Natural killer cell (primary cell): ENCODE measurements around the gene FARSA. TPM values are rescaled to one million over a fixed set of nuclear protein-coding genes. Genes with fewer than 3 reads are reported as not detected.
"Not testable (repeated sequence)": the region's sequence is repeated elsewhere in the genome, so short reads cannot be mapped to it uniquely, and the experiment has no call there.

ENCODE experiments used
- ATAC-seq, 3 donors: fragments of 150-1000 bp in 2 of 3; fragments of 200-7000 bp in 1 of 3; cut with Tn5 transposase; 1 replicate in 1 of 3; 2 replicates in 2 of 3; pipeline ENCODE4 v1.10.0; 2021; ENCODE audit warnings: mild to moderate bottlenecking in 2 of 3, moderate library complexity in 2 of 3
- DNase-seq, 2 donors: peaks; one replicate each; pipeline versions ENCODE4 v3.0.0 to v3.0.0-alpha.2; 2013 to 2021; ENCODE audit warnings: mixed read lengths in 1 of 2
- H3K27ac ChIP-seq: one replicate; pipeline ENCODE4 v1.5.1; 2013; ENCODE audit warnings: mild to moderate bottlenecking, low read length
- H3K27me3 ChIP-seq: one replicate; pipeline ENCODE4 v1.6.1; 2013; ENCODE audit warnings: low read length; ENCODE audit not compliant: control insufficient read depth, insufficient read depth
- H3K36me3 ChIP-seq: one replicate; pipeline ENCODE4 v1.6.1; 2013; ENCODE audit warnings: low read length; ENCODE audit not compliant: control insufficient read depth, insufficient read depth
- H3K4me1 ChIP-seq: one replicate; pipeline ENCODE4 v1.6.1; 2013; ENCODE audit warnings: low read length; ENCODE audit not compliant: control insufficient read depth, insufficient read depth
- H3K4me3 ChIP-seq: one replicate; pipeline ENCODE4 v1.5.1; 2013; ENCODE audit warnings: low read length
- H3K9me3 ChIP-seq: one replicate; pipeline ENCODE4 v1.6.1; 2013; ENCODE audit warnings: low read length; ENCODE audit not compliant: control insufficient read depth, insufficient read depth
- H3K27ac Mint-ChIP-seq, 2 donors: one replicate each; pipeline ENCODE4 v1.8.0; 2022; ENCODE audit warnings: mild to moderate bottlenecking in 2 of 2, mixed read lengths in 2 of 2, moderate library complexity in 1 of 2
- H3K27me3 Mint-ChIP-seq, 2 donors: one replicate each; pipeline ENCODE4 v1.8.0; 2022; ENCODE audit warnings: low read depth in 2 of 2, mixed read lengths in 2 of 2
- H3K36me3 Mint-ChIP-seq: one replicate; pipeline ENCODE4 v1.8.0; 2022; ENCODE audit warnings: mixed read lengths
- H3K4me1 Mint-ChIP-seq, 2 donors: one replicate each; pipeline ENCODE4 v1.8.0; 2022; ENCODE audit warnings: mixed read lengths in 2 of 2
- H3K4me3 Mint-ChIP-seq: one replicate; pipeline ENCODE4 v1.8.0; 2022; ENCODE audit warnings: mild to moderate bottlenecking, moderate library complexity, mixed read lengths
- H3K9me3 Mint-ChIP-seq, 2 donors: one replicate each; pipeline ENCODE4 v1.8.0; 2022; ENCODE audit warnings: mixed read lengths in 2 of 2
- CTCF ChIP-seq: fragments of 200-600 bp; IDR thresholded peaks from one replicate; pipeline ENCODE4 v1.8.0; 2022; ENCODE audit warnings: antibody characterized with exemption
- WGBS: methylation state at CpG from one replicate; pipeline ENCODE4 v1.1.7; 2013; ENCODE audit warnings: missing lambda C conversion rate; ENCODE audit not compliant: insufficient coverage; 5-methylcytosine and 5-hydroxymethylcytosine counted together
- intact Hi-C: fragments of 100-400 bp; cut with micrococcal nuclease; formaldehyde crosslinking; loops from one replicate; pipeline ENCODE4 v1.14.2; 2022
- total RNA-seq, 4 donors: library from RNA; stranded (reverse); fragments of 120-200 nt in 1 of 4; gene quantifications; one replicate each; pipeline versions ENCODE4 v1.2.3 to v1.2.4, GENCODE V29; 2013 to 2022

The FARSA gene
- total RNA-seq, 3 donors from 2014 or later (not counting 1 experiment from before 2014, with no cell fraction given) = 29.3 to 34.5 (median 32.0) TPM

GRCh38 chr19:12953799-12954611 lies 20.5 kb upstream of the FARSA start:
- 86% methylated on average over 10 of the region's 12 CpGs for WGBS
- H3K36me3 ChIP-seq = peaks cover 45% of the 10 kb centered on the region
- H3K9me3 Mint-ChIP-seq = no peaks in the 10 kb centered on the region
- no peaks in the 10 kb centered on the region for H3K27me3 Mint-ChIP-seq
- H3K4me3 Mint-ChIP-seq = peak overlapping the region; percentile 37
- intact Hi-C loops = no loop called here
- peak overlapping the region; percentile 65 to 78 for H3K27ac Mint-ChIP-seq
- peaks cover 17% of the 10 kb centered on the region for H3K4me1 ChIP-seq
- no peaks in the 10 kb centered on the region for H3K27me3 ChIP-seq
- no peak for ATAC-seq
- no peak for TF ChIP-seq CTCF
- peaks cover 23 to 29% of the 10 kb centered on the region in 2 donors for H3K4me1 Mint-ChIP-seq
- H3K9me3 ChIP-seq = no peaks in the 10 kb centered on the region
- no peak overlapping the region for H3K27ac ChIP-seq
- H3K36me3 Mint-ChIP-seq = no peaks in the 10 kb centered on the region
- DNase-seq = no peak
- H3K4me3 ChIP-seq = no peak overlapping the region

GRCh38 chr19:12953138-12953798 lies 19.8 kb upstream of the FARSA start:
- ATAC-seq (no peak), DNase-seq (no peak)
- Histone ChIP-seq H3K36me3 (peaks cover 53% of the 10 kb centered on the region), H3K27me3 (no peaks in the 10 kb centered on the region), H3K27ac (no peak overlapping the region), H3K4me1 (peaks cover 17% of the 10 kb centered on the region), H3K4me3 (no peak overlapping the region), H3K9me3 (no peaks in the 10 kb centered on the region)
- Mint-ChIP-seq H3K4me3 (no peak overlapping the region), H3K27ac (peak overlapping the region in 1 of 2 donors; percentile 18), H3K36me3 (no peaks in the 10 kb centered on the region), H3K9me3 (no peaks in the 10 kb centered on the region), H3K4me1 (peaks cover 23 to 29% of the 10 kb centered on the region in 2 donors), H3K27me3 (no peaks in the 10 kb centered on the region)
- no peak for TF ChIP-seq CTCF
- intact Hi-C loops = no loop called here
- 86% methylated on average over 10 of the region's 11 CpGs for WGBS

DNA sequence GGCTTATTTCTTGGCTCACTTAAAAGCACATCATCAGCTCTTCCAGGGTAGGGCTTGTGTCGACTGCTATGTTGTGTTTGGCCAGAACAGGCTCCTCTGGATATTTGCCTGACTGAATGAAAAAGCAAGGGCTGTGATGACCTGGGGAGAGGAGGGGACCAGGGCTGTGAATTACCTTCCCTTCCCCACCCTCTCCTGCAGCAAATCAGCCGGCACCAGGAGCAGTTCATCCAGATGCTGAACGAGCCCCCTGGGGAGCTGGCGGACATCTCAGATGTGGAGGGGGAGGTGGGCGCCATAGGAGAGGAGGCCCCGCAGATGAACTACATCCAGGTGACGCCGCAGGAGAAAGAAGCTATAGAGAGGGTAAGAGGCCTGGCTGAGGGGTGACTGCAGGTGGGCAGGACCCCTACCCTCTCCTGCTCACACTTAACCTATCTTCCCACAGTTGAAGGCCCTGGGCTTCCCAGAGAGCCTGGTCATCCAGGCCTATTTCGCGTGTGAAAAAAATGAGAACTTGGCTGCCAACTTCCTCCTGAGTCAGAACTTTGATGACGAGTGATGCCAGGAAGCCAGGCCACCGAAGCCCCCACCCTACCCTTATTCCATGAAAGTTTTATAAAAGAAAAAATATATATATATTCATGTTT lies 19.1 kb upstream of the FARSA start:
- intact Hi-C loops = no loop called here

GRCh38 chr19:12952050-12952449 lies 18.5 kb upstream of the FARSA start:
- H3K4me1 ChIP-seq = peaks cover 19% of the 10 kb centered on the region
- H3K4me3 Mint-ChIP-seq, H3K9me3 ChIP-seq, DNase-seq, H3K36me3 Mint-ChIP-seq, H3K27ac ChIP-seq, intact Hi-C loops, ATAC-seq, H3K27me3 ChIP-seq, H3K9me3 Mint-ChIP-seq, H3K27me3 Mint-ChIP-seq, H3K4me3 ChIP-seq: not testable (repeated sequence)
- peak overlapping the region in 1 of 2 donors; percentile 41 for H3K27ac Mint-ChIP-seq
- H3K36me3 ChIP-seq = peaks cover 61% of the 10 kb centered on the region
- WGBS = 92% methylated on average over 6 of the region's 6 CpGs
- peaks cover 23 to 29% of the 10 kb centered on the region in 2 donors for H3K4me1 Mint-ChIP-seq

More for the DNA sequence above, 19.1 kb upstream of the FARSA start:
- no peaks in the 10 kb centered on the region for H3K9me3 Mint-ChIP-seq
- Histone ChIP-seq H3K9me3 (no peaks in the 10 kb centered on the region), H3K36me3 (peaks cover 59% of the 10 kb centered on the region), H3K27me3 (no peaks in the 10 kb centered on the region), H3K4me3 (no peak overlapping the region), H3K27ac (no peak overlapping the region), H3K4me1 (peaks cover 19% of the 10 kb centered on the region)
- 85% methylated on average over 7 of the region's 12 CpGs for WGBS
- H3K4me1 Mint-ChIP-seq = peaks cover 23 to 29% of the 10 kb centered on the region in 2 donors
- no peak overlapping the region for H3K4me3 Mint-ChIP-seq
- no peak for ATAC-seq
- DNase-seq = no peak
- no peaks in the 10 kb centered on the region for H3K27me3 Mint-ChIP-seq
- no peak for TF ChIP-seq CTCF
- no peak overlapping the region for H3K27ac Mint-ChIP-seq
- H3K36me3 Mint-ChIP-seq = no peaks in the 10 kb centered on the region
